PC-3 (cell line): ENCODE results near the gene WNK1.

Experiments used
- EZH2phosphoT487 ChIP-seq: fragments of 300-600 bp; sonication (generic); IDR thresholded peaks from 2 replicates; pipeline ENCODE4 v1.6.1; 2018; ENCODE audit warnings: mild to moderate bottlenecking, antibody characterized with exemption, low read length, borderline replicate concordance
- TF ChIP-seq, protein P1 (sequence below): fragments of 300-600 bp; sonication (generic); conservative IDR thresholded peaks from 2 replicates; pipeline ENCODE4 v1.5.1; 2017; ENCODE audit warnings: antibody characterized with exemption, low read depth, mild to moderate bottlenecking, low read length

DNA sequence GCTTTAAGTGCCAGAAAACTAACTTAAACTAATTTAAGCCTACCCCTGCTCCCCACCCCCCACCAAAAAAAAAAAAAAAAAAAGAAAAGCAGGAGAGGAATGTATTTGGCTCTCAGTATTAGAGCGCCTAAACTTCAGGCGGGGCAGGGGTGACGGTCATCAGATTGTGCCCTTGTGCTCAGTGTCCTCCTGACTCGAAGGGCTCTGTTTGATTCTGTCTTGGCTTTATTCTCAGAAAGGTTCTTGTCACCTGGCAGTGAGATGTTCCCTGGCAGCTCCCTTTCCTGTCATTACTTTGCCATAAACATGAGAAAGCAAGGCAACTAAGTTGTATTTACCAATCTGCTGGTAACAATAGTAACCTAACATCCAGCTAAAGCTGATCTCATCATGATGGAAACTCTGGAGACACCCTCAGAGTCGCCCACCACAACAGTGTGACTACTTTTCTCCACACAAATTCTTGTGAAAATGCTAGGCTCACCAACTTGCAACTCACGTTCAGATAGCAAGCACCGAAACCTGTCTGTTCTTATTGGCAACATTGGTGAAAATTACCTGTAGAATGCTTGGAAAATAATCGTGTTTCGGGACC, 39.0 kb upstream of the WNK1 start:
- TF ChIP-seq, protein P1, sequence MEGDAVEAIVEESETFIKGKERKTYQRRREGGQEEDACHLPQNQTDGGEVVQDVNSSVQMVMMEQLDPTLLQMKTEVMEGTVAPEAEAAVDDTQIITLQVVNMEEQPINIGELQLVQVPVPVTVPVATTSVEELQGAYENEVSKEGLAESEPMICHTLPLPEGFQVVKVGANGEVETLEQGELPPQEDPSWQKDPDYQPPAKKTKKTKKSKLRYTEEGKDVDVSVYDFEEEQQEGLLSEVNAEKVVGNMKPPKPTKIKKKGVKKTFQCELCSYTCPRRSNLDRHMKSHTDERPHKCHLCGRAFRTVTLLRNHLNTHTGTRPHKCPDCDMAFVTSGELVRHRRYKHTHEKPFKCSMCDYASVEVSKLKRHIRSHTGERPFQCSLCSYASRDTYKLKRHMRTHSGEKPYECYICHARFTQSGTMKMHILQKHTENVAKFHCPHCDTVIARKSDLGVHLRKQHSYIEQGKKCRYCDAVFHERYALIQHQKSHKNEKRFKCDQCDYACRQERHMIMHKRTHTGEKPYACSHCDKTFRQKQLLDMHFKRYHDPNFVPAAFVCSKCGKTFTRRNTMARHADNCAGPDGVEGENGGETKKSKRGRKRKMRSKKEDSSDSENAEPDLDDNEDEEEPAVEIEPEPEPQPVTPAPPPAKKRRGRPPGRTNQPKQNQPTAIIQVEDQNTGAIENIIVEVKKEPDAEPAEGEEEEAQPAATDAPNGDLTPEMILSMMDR: no peak
- no peak for TF ChIP-seq EZH2phosphoT487
